NCI-H526 treated with DMSO at 0.1 percent for 48 hours (cell line): ENCODE measurements around the gene SND1.

Experiments used
- DNase-seq: peaks from one replicate; lab custom pipeline; 2025; lab: John Stamatoyannopoulos, UW

Gene SND1

DNA sequence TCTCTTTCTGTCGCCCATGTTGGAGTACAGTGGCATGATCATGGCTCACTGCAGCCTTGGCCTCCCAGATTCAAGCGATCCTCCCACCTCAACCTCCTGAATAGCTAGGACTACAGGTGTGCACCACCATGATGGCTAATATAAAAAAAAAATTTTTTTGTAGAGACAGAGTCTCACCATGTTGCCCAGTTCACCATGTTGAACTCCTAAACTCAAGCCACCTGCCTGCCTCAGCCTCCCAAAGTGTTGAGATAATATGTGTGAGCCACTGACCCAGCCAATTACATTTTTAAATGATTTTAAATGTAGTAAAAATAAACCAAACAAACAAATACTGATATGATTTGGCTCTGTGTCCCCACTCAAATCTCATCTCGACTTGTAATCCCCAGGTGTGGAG is 487.4 kb downstream of the SND1 start:
- DNase-seq, result no peak

GRCh38 chr7:128141683-128142195 is 489.7 kb downstream of the SND1 start:
- DNase-seq, result no peak
